Esophagus muscularis mucosa (tissue), 4 donors: Measurements from ENCODE around the gene BMAL2. TPM values are rescaled to one million over a fixed set of nuclear protein-coding genes. Genes with fewer than 3 reads are reported as not detected.

Source experiments
- DNase-seq: peaks from one replicate; pipeline ENCODE4 v3.0.0-alpha.2; 2017; ENCODE audit errors: extremely low spot score
- H3K27ac ChIP-seq, 4 donors: fragments of 200-600 bp; sonication (generic); replicated peaks in 1 of 4; 1 replicate in 3 of 4; 2 replicates in 1 of 4; pipeline ENCODE4 v1.5.1; 2016 to 2019; ENCODE audit warnings: mild to moderate bottlenecking in 1 of 4
- H3K27me3 ChIP-seq, 4 donors: fragments of 200-600 bp; sonication (generic); one replicate each; pipeline versions ENCODE4 v1.5.1 to v1.6.0; 2016 to 2019
- H3K36me3 ChIP-seq, 4 donors: fragments of 200-600 bp; sonication (generic); one replicate each; pipeline ENCODE4 v1.5.1; 2016 to 2019
- H3K4me1 ChIP-seq, 4 donors: fragments of 200-600 bp; sonication (generic); one replicate each; pipeline ENCODE4 v1.5.1; 2016 to 2019
- H3K4me3 ChIP-seq, 4 donors: fragments of 200-600 bp; sonication (generic); 1 replicate in 2 of 4; 2 replicates in 2 of 4; pipeline ENCODE4 v1.5.1; 2016 to 2019; ENCODE audit warnings: mild to moderate bottlenecking in 4 of 4, moderate library complexity in 1 of 4
- H3K9me3 ChIP-seq, 4 donors: fragments of 200-600 bp; sonication (generic); 1 replicate in 3 of 4; 2 replicates in 1 of 4; pipeline ENCODE4 v1.5.1; 2016 to 2019
- CTCF ChIP-seq, 3 experiments: fragments of 200-600 bp in 2 of 3; fragments of 450-650 bp in 1 of 3; sonication (generic) in 2 of 3; IDR thresholded peaks; one replicate each; pipeline ENCODE4 v1.5.1; 2017 to 2019; ENCODE audit warnings: antibody characterized with exemption in 3 of 3, mild to moderate bottlenecking in 2 of 3, moderate library complexity in 1 of 3
- EP300 ChIP-seq: sonication (generic); formaldehyde crosslinking; IDR thresholded peaks from one replicate; pipeline ENCODE4 v1.6.1; 2017; ENCODE audit warnings: antibody characterized with exemption
- POLR2A ChIP-seq: fragments of 450-650 bp; IDR thresholded peaks from one replicate; pipeline ENCODE4 v1.6.1; 2017; ENCODE audit warnings: antibody characterized with exemption, moderate library complexity, mild to moderate bottlenecking, low read depth
- POLR2AphosphoS5 ChIP-seq, 2 donors: sonication (generic); formaldehyde crosslinking; IDR thresholded peaks; one replicate each; pipeline ENCODE4 v1.6.1; 2017; ENCODE audit warnings: antibody characterized with exemption in 2 of 2
- WGBS: methylation state at CpG from one replicate; pipeline ENCODE4 v1.1.5; 2018; 5-methylcytosine and 5-hydroxymethylcytosine counted together
- intact Hi-C: fragments of 100-400 bp; cut with DNase I; formaldehyde crosslinking; loops from one replicate; pipeline ENCODE4 v1.15.1; 2023
- total RNA-seq, 4 donors: library from RNA; depleted of rRNA; stranded (reverse); fragments of >200 nt; gene quantifications; one replicate each; pipeline versions ENCODE4 v1.1.0 to v1.2.1, GENCODE V29; 2016

BMAL2 gene
- total RNA-seq, 4 donors from 2014 or later, result 3.6 to 7.3 (median 5.0) TPM

DNA sequence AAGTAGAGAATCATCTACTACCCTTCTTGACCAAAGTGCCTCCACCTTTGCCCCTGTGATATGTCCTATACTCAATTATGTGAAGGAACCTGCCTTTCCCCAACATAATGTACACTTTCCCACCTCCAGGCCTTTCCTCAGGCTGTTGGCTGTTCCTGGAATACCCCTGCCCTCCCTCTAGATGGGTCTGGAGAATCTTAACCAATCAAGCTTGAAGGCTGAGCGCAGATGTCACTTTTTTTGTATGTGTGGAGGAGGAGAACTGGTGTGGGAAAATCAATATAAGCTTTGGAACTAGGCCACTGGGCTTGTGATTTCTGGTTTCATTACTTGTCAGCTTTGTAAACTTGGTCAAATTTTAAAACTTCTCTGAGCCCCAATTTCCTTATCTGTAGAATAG, 4.7 kb downstream of the BMAL2 start:
- TF ChIP-seq EP300, result no peak
- TF ChIP-seq POLR2AphosphoS5 (IDR thresholded peaks at IDR 0.05), result no peak
- no peak for TF ChIP-seq CTCF (IDR thresholded peaks at IDR 0.05)
- TF ChIP-seq POLR2A, result no peak

GRCh38 chr12:27338473-27338872, 5.8 kb downstream of the BMAL2 start:
- intact Hi-C loops, result no loop called here
- WGBS, result 95% methylated on average over 1 of the region's 1 CpG
- no peak for DNase-seq
- H3K27me3 ChIP-seq, result peaks cover 0 to under 1% (median 0%) of the 10 kb centered on the region in 4 donors
- H3K9me3 ChIP-seq, result no peaks in the 10 kb centered on the region
- H3K4me3 ChIP-seq, result no peak overlapping the region
- H3K27ac ChIP-seq, result no peak overlapping the region
- TF ChIP-seq EP300, result no peak
- TF ChIP-seq CTCF (IDR thresholded peaks at IDR 0.05), result no peak
- TF ChIP-seq POLR2A, result no peak
- no peak for TF ChIP-seq POLR2AphosphoS5 (IDR thresholded peaks at IDR 0.05)
- peaks cover 3 to 6% (median 6%) of the 10 kb centered on the region in 4 donors for H3K4me1 ChIP-seq
- H3K36me3 ChIP-seq, result no peaks in the 10 kb centered on the region

More for the DNA sequence above, 4.7 kb downstream of the BMAL2 start:
- H3K27ac ChIP-seq, result no peak overlapping the region
- DNase-seq, result no peak
- H3K36me3 ChIP-seq, result no peaks in the 10 kb centered on the region
- 88% methylated on average over 1 of the region's 1 CpG for WGBS
- H3K27me3 ChIP-seq, result peaks cover 0 to 8% (median 0%) of the 10 kb centered on the region in 4 donors
- no peaks in the 10 kb centered on the region for H3K9me3 ChIP-seq
- intact Hi-C loops, result no loop called here
- H3K4me3 ChIP-seq, result no peak overlapping the region
- H3K4me1 ChIP-seq, result peaks cover 5 to 15% (median 10%) of the 10 kb centered on the region in 4 donors

DNA sequence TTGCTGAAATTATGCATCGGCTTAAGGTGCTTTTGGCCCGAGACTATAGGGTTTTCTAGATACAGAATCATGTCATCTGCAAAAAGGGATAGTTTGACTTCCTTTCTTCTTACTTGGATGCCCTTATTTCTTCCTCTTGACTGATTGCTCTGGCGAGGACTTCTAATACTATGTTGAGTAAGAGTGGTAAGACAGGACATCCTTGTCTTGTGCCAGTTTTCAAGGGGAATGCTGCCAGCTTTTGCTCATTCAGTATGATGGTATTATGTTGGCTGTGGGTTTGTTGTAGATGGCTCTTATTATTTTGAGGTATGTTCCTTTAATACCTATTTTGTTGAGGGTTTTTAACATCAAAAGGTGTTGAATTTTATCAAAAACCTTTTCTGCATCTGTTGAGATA, 8.3 kb downstream of the BMAL2 start:
- 85% methylated on average over 3 of the region's 3 CpGs for WGBS
- intact Hi-C loops, result no loop called here
- Histone ChIP-seq H3K27ac (no peak overlapping the region), H3K4me3 (no peak overlapping the region), H3K36me3 (no peaks in the 10 kb centered on the region), H3K4me1 (peaks cover 0 to 4% (median 0%) of the 10 kb centered on the region in 4 donors), H3K27me3 (no peaks in the 10 kb centered on the region), H3K9me3 (no peaks in the 10 kb centered on the region)
- TF ChIP-seq EP300 (no peak), POLR2AphosphoS5 (IDR thresholded peaks at IDR 0.05) (no peak), CTCF (IDR thresholded peaks at IDR 0.05) (no peak), POLR2A (no peak)
- no peak for DNase-seq

GRCh38 chr12:27342536-27342935, 9.9 kb downstream of the BMAL2 start:
- H3K36me3 ChIP-seq, result no peaks in the 10 kb centered on the region
- intact Hi-C loops, result no loop called here
- H3K9me3 ChIP-seq, result no peaks in the 10 kb centered on the region
- H3K27me3 ChIP-seq, result no peaks in the 10 kb centered on the region
- TF ChIP-seq POLR2A, result no peak
- TF ChIP-seq CTCF (IDR thresholded peaks at IDR 0.05), result no peak
- TF ChIP-seq EP300, result no peak
- TF ChIP-seq POLR2AphosphoS5 (IDR thresholded peaks at IDR 0.05), result no peak
- H3K4me1 ChIP-seq, result peaks cover 0 to 4% (median 0%) of the 10 kb centered on the region in 4 donors
- H3K4me3 ChIP-seq, result no peak overlapping the region
- H3K27ac ChIP-seq, result no peak overlapping the region
- 83% methylated on average over 2 of the region's 2 CpGs for WGBS
- DNase-seq, result no peak

DNA sequence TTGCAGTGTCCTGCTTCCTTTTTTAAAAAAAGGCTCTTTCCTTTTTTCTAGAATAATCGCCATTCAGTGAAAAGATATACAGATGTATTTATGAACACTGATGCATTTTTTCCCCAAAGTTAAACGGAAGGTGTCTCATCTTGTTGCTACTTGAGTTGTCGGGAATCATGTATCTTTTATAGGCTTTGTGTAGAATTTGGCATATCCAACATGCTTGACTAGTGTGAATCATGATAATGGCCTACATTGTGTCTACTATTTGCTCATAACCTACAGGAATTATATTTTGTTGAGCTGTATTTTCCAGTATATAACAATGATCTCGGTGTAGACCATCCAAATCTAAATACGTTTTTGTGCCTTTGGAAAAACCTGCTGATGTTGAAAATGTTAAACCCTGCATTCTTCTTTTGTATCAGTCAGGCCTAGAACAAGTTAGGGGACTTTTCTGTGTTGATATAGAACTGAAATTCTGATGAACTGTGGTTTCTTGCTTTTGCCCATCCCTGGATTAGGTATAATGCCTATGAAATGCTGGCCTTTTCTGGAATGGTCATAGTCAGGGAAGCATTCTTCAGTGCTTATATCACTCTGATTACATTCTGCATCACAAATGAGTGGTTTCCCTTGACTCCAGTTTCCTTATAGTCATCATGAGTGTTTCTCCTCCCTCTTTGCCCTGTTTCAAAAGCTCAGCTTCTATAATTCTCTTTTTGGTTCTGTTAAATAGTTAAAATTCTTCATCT, 10.8 kb downstream of the BMAL2 start:
- 92% methylated on average over 5 of the region's 5 CpGs for WGBS
- Histone ChIP-seq H3K4me1 (peaks cover 0 to 4% (median 0%) of the 10 kb centered on the region in 4 donors), H3K36me3 (no peaks in the 10 kb centered on the region), H3K9me3 (no peaks in the 10 kb centered on the region), H3K27me3 (no peaks in the 10 kb centered on the region), H3K4me3 (no peak overlapping the region), H3K27ac (no peak overlapping the region)
- DNase-seq, result no peak
- no peak for TF ChIP-seq EP300
- no peak for TF ChIP-seq CTCF (IDR thresholded peaks at IDR 0.05)
- no peak for TF ChIP-seq POLR2AphosphoS5 (IDR thresholded peaks at IDR 0.05)
- no peak for TF ChIP-seq POLR2A
- intact Hi-C loops, result no loop called here
